ENCODE results near the gene HTRA2. TPM values are rescaled to one million over a fixed set of nuclear protein-coding genes. Genes with fewer than 3 reads are reported as not detected.

Gene HTRA2
- total RNA-seq, 1 experiment from 2014 or later: 24.9 TPM

DNA sequence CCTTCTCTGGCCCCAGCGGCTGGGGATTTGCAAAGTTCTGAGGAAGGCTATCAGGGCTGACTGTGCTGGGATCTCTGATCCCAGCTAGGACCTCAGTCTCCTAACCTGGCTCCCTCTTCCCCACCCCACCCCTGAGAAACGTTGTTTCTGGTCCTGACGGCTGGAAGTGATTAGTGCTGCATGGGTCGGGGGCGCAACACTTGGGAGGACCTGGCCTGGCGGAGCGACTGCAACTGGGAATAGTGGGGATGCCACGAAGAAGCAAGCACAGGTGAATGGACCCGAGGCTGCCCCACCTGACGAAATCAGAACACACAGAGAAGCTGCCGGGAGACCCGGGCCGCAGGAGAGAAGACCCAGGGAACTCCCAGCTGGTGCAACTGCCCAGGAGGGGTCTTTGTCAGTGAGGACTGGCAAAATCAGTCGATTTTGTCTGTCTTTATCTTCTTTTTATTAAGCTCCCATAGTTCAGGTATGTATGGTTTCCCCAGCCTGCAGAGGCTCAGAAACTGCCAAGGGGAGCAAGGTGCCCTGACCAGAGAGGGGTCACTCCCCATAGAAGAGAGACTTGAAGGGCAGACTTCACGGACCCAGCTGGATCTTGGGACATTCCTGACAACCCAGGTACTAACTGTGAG lies 29.7 kb upstream of the HTRA2 start:
- Histone ChIP-seq H2BK12ac (ENCODE audit: insufficient read length, low read depth, low read length) (no peak overlapping the region), H2BK20ac (ENCODE audit: low read depth, low read length, poor library complexity, severe bottlenecking) (no peak overlapping the region), H4K8ac (replicated peaks; ENCODE audit: insufficient read length, low read depth, low read length) (no peak overlapping the region), H3K4me2 (ENCODE audit: insufficient read depth, insufficient read length, low read length) (peak overlapping the region; percentile 59), H2AK5ac (ENCODE audit: insufficient read length, low read length) (no peak overlapping the region), H3T11ph (ENCODE audit: low read length) (no peak overlapping the region), H3K4me1 (ENCODE audit: insufficient read depth, low read length) (peaks cover 2% of the 10 kb centered on the region; the same call in 1 of the 2 replicates), H4K91ac (ENCODE audit: insufficient read length, low read depth, low read length) (no peak overlapping the region), H4K20me1 (ENCODE audit: control insufficient read depth, insufficient read depth, insufficient read length) (no peaks in the 10 kb centered on the region), H3K14ac (ENCODE audit: insufficient read depth, low read length) (no peak overlapping the region), H3K79me2 (ENCODE audit: insufficient read depth, low read length) (no peaks in the 10 kb centered on the region), H4K5ac (ENCODE audit: insufficient read length, low read depth, low read length) (no peak overlapping the region), H3K4ac (ENCODE audit: low read depth, low read length) (no peak overlapping the region), H3K56ac (ENCODE audit: insufficient read length, low read depth, low read length) (no peak overlapping the region), H3K9ac (ENCODE audit: extremely low read depth, insufficient read length, low read length) (no peak overlapping the region), H3K18ac (ENCODE audit: insufficient read length, low read depth, low read length) (no peak overlapping the region), H3K9me3 (ENCODE audit: control insufficient read depth, low read depth, low read length) (no peaks in the 10 kb centered on the region), H3K23ac (ENCODE audit: insufficient read length, low read depth, low read length) (no peak overlapping the region), H2AFZ (ENCODE audit: low read length) (no peak overlapping the region), H2BK5ac (ENCODE audit: insufficient read length, low read length) (no peak overlapping the region), H3K79me1 (ENCODE audit: insufficient read depth, low read depth, low read length, poor library complexity, severe bottlenecking) (no peaks in the 10 kb centered on the region), H3K27ac (ENCODE audit: insufficient read length, low read depth, low read length) (no peak overlapping the region), H3K23me2 (ENCODE audit: insufficient read length, low read depth, low read length, poor library complexity, severe bottlenecking) (peaks cover 41% of the 10 kb centered on the region), H2BK15ac (ENCODE audit: low read depth, low read length) (no peak overlapping the region), H3K27me3 (ENCODE audit: insufficient read depth, low read length) (peaks cover 91% of the 10 kb centered on the region), H2BK120ac (ENCODE audit: low read depth, low read length, poor library complexity, severe bottlenecking) (no peak overlapping the region)
- H3K9me3 Mint-ChIP-seq: peaks cover 2 to 5% of the 10 kb centered on the region in 2 experiments; a peak in 3 of 5 replicates
- H3K27ac Mint-ChIP-seq: 0 out of 7 replicates have a peak overlapping the region, but pooled peaks of 1 of the 3 experiments have one; percentile 31
- TF ChIP-seq, protein P1, sequence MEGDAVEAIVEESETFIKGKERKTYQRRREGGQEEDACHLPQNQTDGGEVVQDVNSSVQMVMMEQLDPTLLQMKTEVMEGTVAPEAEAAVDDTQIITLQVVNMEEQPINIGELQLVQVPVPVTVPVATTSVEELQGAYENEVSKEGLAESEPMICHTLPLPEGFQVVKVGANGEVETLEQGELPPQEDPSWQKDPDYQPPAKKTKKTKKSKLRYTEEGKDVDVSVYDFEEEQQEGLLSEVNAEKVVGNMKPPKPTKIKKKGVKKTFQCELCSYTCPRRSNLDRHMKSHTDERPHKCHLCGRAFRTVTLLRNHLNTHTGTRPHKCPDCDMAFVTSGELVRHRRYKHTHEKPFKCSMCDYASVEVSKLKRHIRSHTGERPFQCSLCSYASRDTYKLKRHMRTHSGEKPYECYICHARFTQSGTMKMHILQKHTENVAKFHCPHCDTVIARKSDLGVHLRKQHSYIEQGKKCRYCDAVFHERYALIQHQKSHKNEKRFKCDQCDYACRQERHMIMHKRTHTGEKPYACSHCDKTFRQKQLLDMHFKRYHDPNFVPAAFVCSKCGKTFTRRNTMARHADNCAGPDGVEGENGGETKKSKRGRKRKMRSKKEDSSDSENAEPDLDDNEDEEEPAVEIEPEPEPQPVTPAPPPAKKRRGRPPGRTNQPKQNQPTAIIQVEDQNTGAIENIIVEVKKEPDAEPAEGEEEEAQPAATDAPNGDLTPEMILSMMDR (conservative IDR thresholded peaks at IDR 0.05): no peak
- no peak for DNase-seq
- peaks cover 100% of the 10 kb centered on the region for H3K27me3 Mint-ChIP-seq (ENCODE audit: low read depth)
- peaks cover 52 to 64% of the 10 kb centered on the region in 2 experiments for H3K4me1 Mint-ChIP-seq
- no CpG with 5 or more reads among the region's 15 CpGs for WGBS (ENCODE audit: extremely low coverage, insufficient read length, low lambda C conversion rate)
- H3K36me3 Mint-ChIP-seq (ENCODE audit: insufficient read depth in 1 of 3, low read depth in 3 of 3): peaks cover 8 to 15% (median 13%) of the 10 kb centered on the region in 3 experiments
- peak overlapping the region; percentile 70 to 75 for H3K4me3 Mint-ChIP-seq
